GM19043 (cell line): Measurements from ENCODE around the gene CELA2A.

ENCODE experiments used
- ATAC-seq: cut with Tn5 transposase; IDR thresholded peaks from one replicate; pipeline ENCODE4 v1.9.1; 2021; ENCODE audit warnings: low read depth; ENCODE audit not compliant: unreplicated experiment

Gene CELA2A

GRCh38 chr1:15456313-15456954 is at the start of gene CELA2A:
CELA2A (plus strand) TSS chr1:15456732; CDS start chr1:15456754, 22 bp downstream.
- no peak for ATAC-seq

DNA sequence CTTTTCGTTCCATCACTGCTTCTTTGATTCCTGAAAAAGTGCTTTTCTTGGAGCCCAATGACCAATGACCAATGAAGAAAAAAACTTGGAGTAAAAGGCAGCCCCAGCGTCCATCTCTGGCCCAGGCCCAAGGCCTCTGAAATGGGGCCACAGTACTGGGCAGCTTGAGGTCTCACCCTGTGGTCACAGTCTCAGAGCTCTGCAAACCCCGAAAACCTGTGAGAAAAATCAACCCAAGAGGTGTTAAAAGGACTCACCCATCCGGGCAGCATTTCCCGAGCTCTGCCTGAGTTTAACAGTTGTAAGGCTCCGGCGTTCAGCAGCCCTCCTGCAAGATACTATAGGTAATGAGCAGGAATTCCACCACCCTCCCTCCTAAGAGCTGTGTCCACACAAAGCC is 49.0 kb upstream of the CELA2A start:
- no peak for ATAC-seq

GRCh38 chr1:15408890-15409387 is 47.6 kb upstream of the CELA2A start:
- no peak for ATAC-seq

DNA sequence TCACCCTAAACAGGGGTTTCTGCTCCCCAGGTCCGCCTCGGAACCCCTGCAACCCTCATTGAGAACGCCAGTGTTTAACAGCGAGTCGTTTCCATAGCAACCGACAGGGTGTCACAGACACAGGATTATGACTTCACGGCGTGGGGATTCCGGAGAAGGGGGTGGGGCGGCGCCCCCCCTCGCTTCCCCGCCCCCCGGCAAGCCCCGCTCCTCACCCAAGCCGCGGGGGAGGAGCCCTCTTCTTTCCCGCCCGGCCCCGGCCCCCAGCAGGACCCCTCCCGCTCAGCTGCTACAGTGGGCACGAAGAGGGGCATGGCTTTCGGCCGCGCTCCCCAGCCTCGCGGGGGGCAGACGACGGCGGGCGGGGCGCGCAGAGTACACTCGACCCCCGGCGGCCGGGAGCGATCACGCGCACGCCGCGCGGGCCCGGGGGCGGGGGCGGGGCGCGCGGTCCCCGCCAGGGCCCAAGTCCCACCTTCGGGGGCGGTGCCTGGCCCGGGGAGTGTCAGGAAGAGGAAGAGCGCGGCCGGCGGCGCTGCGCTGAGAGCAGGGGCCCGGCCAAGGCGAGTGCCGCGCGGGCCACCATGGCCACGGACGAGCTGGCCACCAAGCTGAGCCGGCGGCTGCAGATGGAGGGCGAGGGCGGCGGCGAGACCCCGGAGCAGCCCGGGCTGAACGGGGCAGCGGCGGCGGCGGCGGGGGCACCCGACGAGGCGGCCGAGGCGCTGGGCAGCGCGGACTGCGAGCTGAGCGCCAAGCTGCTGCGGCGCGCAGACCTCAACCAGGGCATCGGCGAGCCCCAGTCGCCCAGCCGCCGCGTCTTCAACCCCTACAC is 46.9 kb upstream of the CELA2A start, which contains the start of gene EFHD2:
EFHD2 (plus strand) TSS at position 501 of the 835 bp plus-strand sequence; CDS start at position 585, 84 bp downstream.
- peak; percentile 73 for ATAC-seq

GRCh38 chr1:15410223-15410883 is 46.2 kb upstream of the CELA2A start:
- ATAC-seq, result no peak

GRCh38 chr1:15410884-15411245 is 45.7 kb upstream of the CELA2A start:
- no peak for ATAC-seq

DNA sequence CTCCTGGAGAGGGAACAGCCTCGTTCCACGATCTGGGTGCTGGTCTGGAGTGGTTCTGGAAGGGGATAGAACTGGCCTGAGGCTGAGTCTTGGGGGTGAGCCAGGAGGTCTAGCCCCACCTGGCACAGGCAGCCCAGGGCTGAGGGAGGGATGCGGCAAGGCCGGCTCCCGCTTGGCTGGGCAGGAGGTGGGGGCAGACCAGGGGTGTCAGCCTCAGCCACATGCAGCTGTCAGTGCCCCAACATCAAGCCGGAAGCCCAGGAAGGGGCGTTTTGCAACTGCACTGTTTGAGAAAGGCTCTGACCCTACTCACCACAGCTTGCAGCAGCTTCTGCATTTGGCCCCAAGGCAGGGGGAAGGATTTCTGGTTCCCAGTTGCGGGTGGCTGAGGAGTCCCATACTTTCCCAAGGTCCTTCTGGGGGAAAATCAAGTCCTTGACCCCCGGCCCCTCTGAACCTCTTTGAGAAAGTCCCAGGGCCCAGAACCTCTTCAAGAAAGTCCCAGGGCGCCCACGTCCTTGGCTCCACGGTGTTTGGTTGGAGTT is 44.9 kb upstream of the CELA2A start:
- peak; percentile 65 for ATAC-seq

- no peak for ATAC-seq
Measured at GRCh38 chr1:15412175-15412800, 44.2 kb upstream of the CELA2A start.

DNA sequence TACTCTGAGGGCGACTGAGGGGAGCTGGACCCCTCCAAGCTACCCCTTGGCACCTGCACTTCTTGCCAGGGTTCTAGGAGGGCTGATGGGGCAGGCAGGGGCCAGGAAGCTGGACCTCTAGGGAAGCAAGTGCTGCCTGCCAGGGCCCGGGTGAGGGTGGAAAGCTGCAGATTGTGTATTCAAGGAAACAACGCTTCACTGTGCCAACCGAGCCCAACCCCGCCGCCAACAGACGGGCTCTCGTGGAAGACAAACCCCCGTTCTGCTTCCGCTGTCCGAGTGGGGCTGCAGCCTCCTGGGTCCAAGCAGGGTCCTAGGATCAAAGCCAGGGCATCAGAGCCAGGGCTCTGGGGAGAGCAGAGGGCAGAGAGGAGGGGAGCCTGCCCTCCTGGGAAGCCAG is 43.7 kb upstream of the CELA2A start:
- no peak for ATAC-seq

GRCh38 chr1:15413563-15414444 is 42.7 kb upstream of the CELA2A start:
- ATAC-seq, result no peak

- no peak for ATAC-seq
Measured at GRCh38 chr1:15414445-15414983, 42.0 kb upstream of the CELA2A start.

DNA sequence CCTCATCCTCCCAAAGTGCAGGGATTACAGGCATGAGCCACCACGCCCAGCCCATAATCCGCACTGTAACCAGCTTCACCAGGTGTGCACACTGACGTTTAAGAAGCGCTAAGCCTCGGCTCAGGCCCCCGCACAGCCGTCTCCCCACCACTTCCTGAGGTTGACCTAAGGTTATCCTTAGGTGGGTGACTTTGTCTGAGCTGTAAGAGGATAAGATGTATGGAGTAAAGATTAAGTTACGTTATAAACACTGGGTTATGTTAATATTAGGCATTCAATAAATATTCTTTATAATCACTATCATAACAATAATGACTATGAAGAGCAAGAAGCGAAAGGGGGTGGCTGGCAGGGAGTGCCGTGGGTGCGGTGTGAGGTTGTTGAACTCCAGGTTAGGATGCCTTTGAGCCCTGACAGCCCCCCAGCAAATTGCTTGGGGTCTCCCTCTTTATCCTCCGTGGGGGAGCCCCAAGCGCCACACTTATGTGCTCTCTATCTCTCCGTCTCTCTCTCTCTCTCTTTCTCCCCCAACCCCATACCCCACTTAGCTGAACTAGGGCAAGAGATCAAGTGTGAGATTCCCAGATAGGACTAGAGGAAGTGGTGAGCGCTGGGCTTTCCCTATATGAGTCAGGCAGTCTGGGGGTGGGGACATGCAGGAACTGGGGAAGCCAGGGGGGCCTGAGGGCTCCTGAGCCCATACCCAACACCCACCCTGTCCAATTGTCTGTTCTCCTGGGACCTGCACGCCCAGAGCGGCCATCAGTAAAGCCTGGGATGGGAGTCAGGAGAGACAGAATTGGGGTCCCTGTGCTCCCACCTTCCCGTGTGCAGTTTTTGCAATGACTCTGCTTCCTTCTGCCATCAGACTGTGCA is 39.2 kb upstream of the CELA2A start:
- peak; percentile 55 for ATAC-seq

DNA sequence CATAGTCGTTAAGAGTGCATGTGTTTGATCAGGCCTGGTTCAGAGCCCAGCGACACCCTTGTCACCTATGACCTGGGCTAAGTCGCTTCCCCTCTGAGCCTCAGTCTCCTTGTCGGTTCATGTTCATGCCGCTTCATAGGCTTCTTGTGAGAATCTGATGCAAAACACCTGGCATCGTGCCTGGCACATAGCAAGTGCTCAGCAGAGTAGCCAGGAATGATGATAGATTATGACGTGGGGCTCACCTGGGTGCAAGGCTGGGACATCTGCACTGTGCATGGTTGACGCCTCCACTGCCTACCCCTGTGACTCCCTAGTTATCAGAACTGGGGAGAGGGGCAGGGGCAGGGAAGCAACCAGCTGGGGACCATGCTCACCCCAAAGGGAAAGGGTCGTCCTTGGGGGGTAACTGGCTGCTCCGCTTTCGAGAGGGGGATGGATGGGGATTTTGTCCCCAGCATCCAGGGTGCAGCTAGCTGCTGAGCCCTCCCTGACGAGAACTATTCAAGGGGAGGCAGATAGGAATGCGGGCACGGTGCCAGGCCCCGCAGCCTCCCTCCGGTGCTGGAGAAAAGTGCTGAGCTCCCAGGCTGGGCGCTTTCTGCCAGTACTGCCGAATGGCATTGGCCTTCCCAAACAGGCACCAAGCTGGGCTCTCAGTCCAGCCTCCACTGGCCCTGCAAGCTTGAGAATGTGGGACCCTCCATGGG is 37.6 kb upstream of the CELA2A start:
- ATAC-seq, result no peak

DNA sequence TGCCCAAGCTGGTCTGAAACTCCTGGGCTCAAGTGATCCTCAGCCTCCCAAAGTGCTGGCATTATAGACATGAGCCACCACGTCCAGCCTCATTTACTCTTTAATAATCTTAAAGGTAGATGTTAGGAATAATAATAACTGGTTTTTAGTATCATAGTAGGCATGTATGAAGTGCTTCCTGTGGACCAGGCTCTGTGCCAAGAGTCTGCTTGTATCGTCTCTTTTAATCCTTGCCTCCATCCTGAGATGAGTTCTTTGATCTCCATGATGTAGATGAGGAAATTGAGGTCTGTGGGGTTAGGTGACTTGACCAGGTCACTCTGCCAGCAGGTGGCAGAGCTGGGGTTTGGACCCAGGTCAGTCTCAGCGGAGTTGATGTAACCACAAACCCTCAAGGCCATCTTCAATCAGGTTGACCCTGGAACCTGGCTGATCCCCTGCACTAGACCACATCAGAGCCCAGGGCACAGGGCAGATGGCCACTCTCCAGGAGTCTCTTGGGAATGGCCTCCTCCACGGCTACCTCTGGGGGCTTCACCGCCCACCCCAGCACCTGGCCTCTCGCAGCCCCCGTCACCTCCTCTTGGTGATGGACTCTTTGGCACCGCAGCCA is 35.6 kb upstream of the CELA2A start:
- no peak for ATAC-seq

DNA sequence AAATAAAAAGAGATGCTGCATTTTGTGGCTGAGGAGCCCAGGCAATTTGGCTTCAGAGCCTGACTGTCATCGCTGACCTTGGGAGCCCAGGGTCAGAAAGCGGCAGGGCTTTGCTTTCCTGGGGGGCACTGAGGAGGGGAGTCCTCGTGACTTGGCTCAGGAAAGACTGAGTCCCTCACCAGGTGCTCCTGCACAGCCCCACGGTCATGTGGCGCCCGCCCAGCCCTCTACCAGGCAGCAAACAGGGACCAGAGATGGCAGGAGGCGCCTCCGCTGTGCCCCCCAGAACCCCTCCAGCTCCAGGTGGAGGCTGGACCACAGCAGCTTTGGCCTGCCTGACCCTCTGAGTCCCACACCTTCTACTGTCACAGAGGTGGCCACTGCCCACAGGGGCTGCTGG is 33.7 kb upstream of the CELA2A start:
- ATAC-seq, result no peak

- no peak for ATAC-seq
Measured at GRCh38 chr1:15423355-15424077, 33.0 kb upstream of the CELA2A start.
